Kidney glomerular epithelial cell (primary cell): ENCODE measurements around the gene CDKN2AIPNL.
"Not testable (repeated sequence)": the region's sequence is repeated elsewhere in the genome, so short reads cannot be mapped to it uniquely, and the experiment has no call there.

Source experiments
- DNase-seq: peaks from one replicate; lab custom pipeline; 2025; lab: John Stamatoyannopoulos, UW

Gene CDKN2AIPNL

DNA sequence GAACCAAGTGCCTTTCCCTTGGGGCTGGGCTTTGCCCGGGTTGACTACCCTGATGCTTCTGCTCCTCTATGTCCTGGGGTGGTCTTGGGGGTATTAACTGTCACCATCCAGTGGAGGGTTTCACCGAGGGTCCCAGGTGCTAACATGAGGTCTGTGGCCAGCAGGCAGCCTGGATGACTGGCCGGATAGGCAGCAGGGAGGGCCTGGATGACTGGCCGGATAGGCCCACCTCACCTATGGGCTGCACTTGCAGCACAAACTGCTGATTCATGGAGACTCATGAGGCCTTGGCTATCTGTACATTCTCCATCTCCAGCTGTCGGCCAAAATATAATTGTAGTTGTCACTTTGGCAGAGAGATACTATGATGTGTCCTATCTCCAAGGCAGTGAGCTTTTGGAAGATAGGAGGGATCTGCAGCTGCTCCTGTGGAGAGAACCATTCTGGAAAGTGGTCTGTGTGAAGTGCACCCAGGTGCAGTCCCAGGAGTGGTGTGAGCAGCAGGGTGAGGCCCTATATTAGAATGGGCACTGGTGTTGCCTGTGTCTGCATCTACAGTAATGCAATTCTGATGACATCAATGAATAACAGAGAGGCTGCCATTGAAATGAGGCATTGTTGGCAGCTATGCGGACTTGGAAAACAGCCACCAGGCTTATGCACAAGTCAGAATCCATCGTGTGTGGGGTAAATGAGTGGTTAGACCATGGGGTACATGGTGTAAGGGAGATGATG is 26.3 kb upstream of the CDKN2AIPNL start:
- DNase-seq, result no peak

- DNase-seq, result no peak
Observed at GRCh38 chr5:134437340-134437846, 25.7 kb upstream of the CDKN2AIPNL start.

DNA sequence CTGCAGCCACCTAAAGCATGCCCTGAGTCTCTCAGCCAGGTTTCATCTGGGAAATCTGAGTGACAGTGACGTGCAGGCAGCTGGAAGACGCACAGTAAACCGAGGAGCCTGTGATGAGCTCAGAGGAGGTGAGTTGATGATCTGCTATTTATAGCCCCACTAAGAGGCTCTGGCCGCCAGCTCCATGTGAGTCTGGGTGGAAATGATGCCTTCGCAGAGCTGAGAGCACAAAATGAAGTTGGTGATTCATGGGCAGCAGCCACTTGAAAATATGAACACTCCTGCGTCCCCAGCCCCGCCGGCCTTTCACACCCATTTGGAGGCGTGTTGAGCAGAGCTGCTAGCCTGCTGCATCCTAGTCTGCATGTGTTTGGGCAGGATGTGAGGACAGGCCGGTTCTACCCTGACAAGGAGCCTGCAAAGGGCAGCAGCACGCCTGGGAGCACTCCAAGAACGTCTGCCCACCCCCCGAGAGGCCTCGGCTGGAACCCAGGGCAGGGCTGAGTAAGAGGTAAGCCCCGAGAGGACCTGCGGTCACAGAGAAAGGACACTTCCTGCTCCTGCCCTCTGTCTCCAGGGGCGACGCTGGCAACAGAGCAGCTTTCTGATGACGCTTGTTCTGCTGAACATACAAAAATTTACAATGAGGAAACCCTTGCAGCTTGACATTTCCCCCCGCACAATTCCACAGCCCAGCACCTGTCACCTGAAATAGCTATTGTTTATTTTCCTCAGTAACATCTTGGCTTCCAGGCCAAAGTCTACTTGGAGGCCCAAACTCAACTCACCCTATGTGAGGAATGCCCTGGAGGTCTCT is 25.1 kb upstream of the CDKN2AIPNL start:
- peak; percentile 72 for DNase-seq

- peak; percentile 41 for DNase-seq
Observed at GRCh38 chr5:134435560-134435959, 23.9 kb upstream of the CDKN2AIPNL start.

DNA sequence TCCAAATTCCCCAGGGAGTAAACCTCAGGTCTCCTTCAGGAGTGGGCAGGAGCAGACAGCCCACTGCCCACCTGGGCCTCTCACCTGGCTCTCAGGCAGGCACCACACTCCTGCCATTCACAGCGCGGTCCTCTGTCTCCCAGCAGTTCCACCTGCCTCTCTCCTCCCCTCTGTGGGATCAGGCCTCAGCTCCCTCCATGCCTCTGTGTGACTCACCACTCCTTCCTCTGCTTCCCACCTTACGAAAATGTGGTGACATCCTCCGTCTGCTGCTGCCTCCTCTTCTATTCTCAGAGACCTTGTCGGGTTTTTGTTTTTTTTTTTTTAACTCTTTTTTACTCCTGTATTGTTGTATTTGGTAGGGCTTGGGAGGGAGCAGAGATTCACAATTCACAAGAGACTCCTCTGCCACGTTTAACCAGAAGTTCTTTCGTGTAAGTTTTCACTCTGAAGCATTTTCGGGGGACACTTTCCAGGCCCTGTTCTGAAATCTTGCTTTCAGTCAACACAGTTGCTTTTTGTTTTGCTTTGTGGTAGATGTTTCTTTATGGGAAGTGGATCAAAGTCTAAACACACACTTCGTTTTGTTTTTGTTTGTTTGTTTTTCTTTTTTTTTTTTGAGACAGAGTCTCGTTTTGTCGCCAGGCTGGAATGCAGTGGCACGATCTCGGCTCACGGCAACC is 21.1 kb upstream of the CDKN2AIPNL start:
- DNase-seq, result no peak

GRCh38 chr5:134432174-134432573 is 20.5 kb upstream of the CDKN2AIPNL start:
- no peak for DNase-seq

- no peak for DNase-seq
Observed at GRCh38 chr5:134430001-134430569, 18.4 kb upstream of the CDKN2AIPNL start.

GRCh38 chr5:134427540-134428041 is 15.9 kb upstream of the CDKN2AIPNL start:
- no peak for DNase-seq

GRCh38 chr5:134426361-134426760 is 14.7 kb upstream of the CDKN2AIPNL start:
- no peak for DNase-seq

DNA sequence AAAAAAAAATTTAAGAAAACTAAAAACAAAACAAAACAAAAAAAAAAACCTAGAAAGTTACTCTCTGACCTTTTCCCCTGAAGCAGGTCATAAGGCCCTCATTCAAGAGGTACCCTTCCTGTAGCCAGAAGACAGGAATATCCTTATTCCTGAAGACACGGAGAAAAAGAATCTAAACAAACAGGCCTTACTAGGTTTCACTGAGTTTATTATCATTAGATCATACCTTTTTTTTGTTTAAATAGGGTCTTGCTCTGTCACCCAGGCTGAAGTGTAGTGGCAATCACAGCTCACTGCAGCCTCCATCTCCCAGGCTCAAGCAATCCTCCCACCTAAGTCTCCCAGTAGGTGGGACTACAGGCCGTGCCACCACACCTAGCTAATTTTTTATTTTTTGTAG is 11.7 kb upstream of the CDKN2AIPNL start:
- DNase-seq, result no peak

- no peak for DNase-seq
Observed at GRCh38 chr5:134422791-134423365, 11.2 kb upstream of the CDKN2AIPNL start.

DNA sequence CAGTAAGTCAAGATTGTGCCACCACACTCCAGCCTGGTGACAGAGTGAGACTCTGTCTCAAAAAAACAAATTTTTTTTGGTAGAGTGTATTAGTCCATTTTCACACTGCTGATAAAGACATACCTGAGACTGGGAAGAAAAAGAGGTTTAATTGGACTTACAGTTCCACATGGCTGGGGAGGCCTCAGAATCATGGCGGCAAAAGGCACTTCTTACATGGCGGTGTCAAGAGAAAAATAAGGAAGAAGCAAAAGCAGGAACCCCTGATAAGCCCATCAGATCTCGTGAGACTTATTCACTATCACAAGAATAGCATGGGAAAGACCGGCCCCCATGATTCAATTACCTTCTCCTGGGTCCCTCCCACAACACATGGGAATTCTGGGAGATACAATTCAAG is 9.4 kb upstream of the CDKN2AIPNL start:
- DNase-seq, result not testable (repeated sequence)

DNA sequence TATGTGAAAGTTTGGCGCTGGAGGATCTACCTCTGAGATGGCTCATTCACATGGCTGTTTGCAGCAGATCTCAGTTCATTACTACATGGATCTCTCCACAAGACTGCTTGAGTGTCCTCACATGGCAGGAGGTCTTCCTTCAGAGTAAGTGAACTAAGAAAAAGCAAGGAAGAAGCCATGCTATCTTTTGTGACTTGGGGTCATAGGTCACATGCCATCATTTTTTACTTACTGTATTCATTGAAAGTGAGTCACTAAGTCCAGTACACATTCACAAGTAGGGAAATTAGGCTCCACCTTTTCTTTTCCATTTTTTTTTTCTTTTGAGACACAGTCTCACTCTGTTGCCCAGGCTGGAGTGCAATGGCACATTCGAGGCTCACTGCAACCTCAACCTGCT is 8.7 kb upstream of the CDKN2AIPNL start:
- DNase-seq, result no peak

- DNase-seq, result no peak
Observed at GRCh38 chr5:134418958-134419357, 7.3 kb upstream of the CDKN2AIPNL start.

DNA sequence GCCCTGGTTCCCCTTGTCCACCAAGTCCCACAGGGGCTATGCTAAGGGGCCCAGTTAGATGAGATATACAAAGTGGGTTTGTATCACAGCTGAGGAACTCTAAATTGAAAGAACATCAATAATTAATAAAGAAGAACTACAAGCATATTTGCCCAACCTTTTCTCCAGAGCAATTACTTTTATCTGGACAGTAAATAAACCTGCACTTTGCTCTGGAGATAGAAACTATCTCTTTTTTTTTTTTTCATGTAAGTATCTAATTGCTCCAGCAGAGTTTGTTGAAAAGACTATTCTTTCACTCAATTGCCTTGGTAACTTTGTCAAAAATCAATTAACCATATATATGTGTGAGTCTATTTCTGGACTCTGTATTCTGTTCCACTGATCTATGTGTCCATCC is 6.0 kb upstream of the CDKN2AIPNL start:
- DNase-seq, result no peak

- no peak for DNase-seq
Observed at GRCh38 chr5:134413046-134413445, 1.4 kb upstream of the CDKN2AIPNL start.

- DNase-seq, result no peak
Observed at GRCh38 chr5:134411228-134411545, 494 bp downstream of the CDKN2AIPNL start.

GRCh38 chr5:134410822-134411221 is 859 bp downstream of the CDKN2AIPNL start:
- no peak for DNase-seq

GRCh38 chr5:134409321-134409720 is 2.4 kb downstream of the CDKN2AIPNL start:
- no peak for DNase-seq

DNA sequence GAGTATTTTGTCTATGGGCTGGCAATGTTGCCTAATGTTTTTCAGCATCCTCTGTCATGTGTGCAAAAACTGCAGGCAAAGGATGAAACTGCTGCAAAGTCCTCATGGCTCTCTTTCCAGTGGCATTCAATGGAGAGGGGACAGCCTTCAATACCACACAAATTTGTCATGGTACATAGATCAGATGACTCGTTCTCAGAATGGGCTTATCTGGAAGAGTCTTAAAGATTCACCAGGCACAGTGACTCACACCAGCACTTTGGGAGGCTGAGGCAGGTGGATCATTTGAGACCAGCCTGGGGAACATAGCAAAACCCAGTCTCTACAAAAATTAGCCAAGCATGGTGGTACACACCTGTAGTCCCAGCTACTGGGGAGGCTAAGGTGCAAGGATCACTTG is 5.3 kb downstream of the CDKN2AIPNL start:
- DNase-seq, result no peak

DNA sequence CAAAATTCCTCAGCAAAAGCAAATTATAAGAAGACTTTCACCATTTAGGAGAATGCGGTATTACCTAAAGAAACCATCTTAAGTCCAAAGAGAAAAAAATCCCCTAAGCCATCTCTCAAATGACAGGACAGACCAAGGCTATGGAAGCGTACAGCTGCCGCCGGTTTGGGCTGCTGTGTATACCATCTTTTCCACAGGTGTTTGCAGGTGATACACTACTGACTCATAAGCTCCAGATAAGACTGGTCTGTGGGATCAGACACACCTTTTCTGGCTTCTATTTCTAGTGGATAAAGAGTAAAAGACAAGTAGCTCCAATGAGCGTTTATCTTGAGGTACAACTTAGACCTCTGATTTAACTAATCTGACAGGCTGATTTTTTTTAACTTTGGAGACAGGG is 7.7 kb downstream of the CDKN2AIPNL start:
- DNase-seq, result no peak

DNA sequence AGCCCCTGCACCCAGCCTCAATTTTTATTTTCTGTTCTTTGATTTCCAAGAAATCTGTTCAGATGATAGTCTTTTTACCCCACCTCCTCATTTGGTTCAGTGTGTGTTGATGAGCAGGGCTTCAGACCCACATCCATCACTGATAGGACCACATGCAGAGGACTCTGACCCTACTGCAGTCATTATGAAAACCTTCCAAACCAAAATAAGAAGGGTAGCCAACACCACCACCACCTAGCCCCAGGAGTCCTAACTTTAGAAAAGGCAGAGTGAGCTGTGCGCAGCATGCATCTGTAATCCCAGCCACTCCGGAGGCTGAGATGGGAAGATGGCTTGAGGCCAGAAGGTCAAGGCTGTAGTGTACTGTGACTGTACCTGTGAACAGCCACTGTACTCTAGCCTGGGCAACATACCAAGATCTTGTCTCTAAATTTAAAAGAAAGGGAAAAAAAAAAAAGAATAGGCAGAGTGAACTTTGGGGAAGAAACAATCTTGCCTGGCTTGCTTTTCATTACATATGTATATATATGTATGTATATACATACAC is 13.0 kb downstream of the CDKN2AIPNL start:
- no peak for DNase-seq
